Hepatocyte (in vitro differentiated cells): ENCODE measurements around the gene MYO5C. TPM values are rescaled to one million over a fixed set of nuclear protein-coding genes. Genes with fewer than 3 reads are reported as not detected.
A peak's percentile ranks its signal among the peaks of the same experiment; 100 is the strongest.

Source experiments
- DNase-seq: peaks from one replicate; pipeline ENCODE4 v3.0.0-alpha.2; 2016; ENCODE audit warnings: low spot score
- H2AFZ ChIP-seq: fragments of 200-600 bp; sonication (generic); 2 replicates; pipeline ENCODE4 v1.6.0; 2016; ENCODE audit warnings: antibody characterized with exemption, mild to moderate bottlenecking
- H3K27ac ChIP-seq: fragments of 200-600 bp; sonication (generic); 2 replicates; pipeline ENCODE4 v1.5.1; 2016; ENCODE audit warnings: mild to moderate bottlenecking
- H3K27me3 ChIP-seq: fragments of 200-600 bp; sonication (generic); 2 replicates; pipeline ENCODE4 v1.6.1; 2016
- H3K36me3 ChIP-seq: fragments of 200-600 bp; sonication (generic); replicated peaks from 2 replicates; pipeline ENCODE4 v1.5.1; 2016; ENCODE audit warnings: low read depth; ENCODE audit not compliant: insufficient read depth
- H3K4me1 ChIP-seq: fragments of 200-600 bp; sonication (generic); 2 replicates; pipeline ENCODE4 v1.5.1; 2016; ENCODE audit warnings: mild to moderate bottlenecking, moderate library complexity; ENCODE audit not compliant: insufficient read depth
- H3K4me2 ChIP-seq: fragments of 200-600 bp; sonication (generic); 2 replicates; pipeline ENCODE4 v1.6.0; 2016
- H3K4me3 ChIP-seq: fragments of 200-600 bp; sonication (generic); 2 replicates; pipeline ENCODE4 v1.5.1; 2016; ENCODE audit warnings: mild to moderate bottlenecking
- H3K79me2 ChIP-seq: fragments of 200-600 bp; sonication (generic); 2 replicates; pipeline ENCODE4 v1.6.0; 2017; ENCODE audit warnings: mild to moderate bottlenecking
- H3K9me2 ChIP-seq: fragments of 200-600 bp; sonication (generic); replicated peaks from 2 replicates; pipeline ENCODE4 v1.6.0; 2017; ENCODE audit warnings: mild to moderate bottlenecking; ENCODE audit not compliant: insufficient read depth
- H3K9me3 ChIP-seq: fragments of 200-600 bp; sonication (generic); 2 replicates; pipeline ENCODE4 v1.5.1; 2016; ENCODE audit warnings: low read depth, mild to moderate bottlenecking
- H4K20me1 ChIP-seq: fragments of 200-600 bp; sonication (generic); 2 replicates; pipeline ENCODE4 v1.6.0; 2016; ENCODE audit warnings: mild to moderate bottlenecking; ENCODE audit not compliant: insufficient read depth, poor library complexity, severe bottlenecking
- EZH2 ChIP-seq: fragments of 200-600 bp; sonication (generic); IDR thresholded peaks from 2 replicates; pipeline ENCODE4 v1.6.1; 2016; ENCODE audit warnings: antibody characterized with exemption, mild to moderate bottlenecking, borderline replicate concordance
- EZH2phosphoT487 ChIP-seq: fragments of 200-600 bp; sonication (generic); IDR thresholded peaks from one replicate; pipeline ENCODE4 v1.6.1; 2018; ENCODE audit warnings: antibody characterized with exemption, mild to moderate bottlenecking, low read depth, moderate library complexity; ENCODE audit not compliant: unreplicated experiment, severe bottlenecking
- WGBS: methylation state at CpG from one replicate; pipeline ENCODE4 v1.1.6; 2016; ENCODE audit warnings: low lambda C conversion rate; ENCODE audit errors: missing lambda C conversion rate; 5-methylcytosine and 5-hydroxymethylcytosine counted together
- polyA plus RNA-seq: library from polyadenylated mRNA; unstranded; fragments of >200 nt; fragmentation: Nextera tagmentation; extraction: Ambion mirVana; gene quantifications from 2 replicates; pipeline ENCODE4 v1.2.1, GENCODE V29; 2016
- total RNA-seq: library from RNA; depleted of rRNA; stranded (reverse); fragments of >200 nt; gene quantifications from 2 replicates; pipeline ENCODE4 v1.2.3, GENCODE V29; 2014
- TF ChIP-seq, protein P1 (sequence below): fragments of 200-600 bp; sonication (generic); IDR thresholded peaks from 2 replicates; pipeline ENCODE4 v1.5.1; 2016; ENCODE audit warnings: antibody characterized with exemption, mild to moderate bottlenecking; ENCODE audit not compliant: poor library complexity

Gene MYO5C
- total and polyA plus RNA-seq, 2 experiments from 2014 or later: 10.2 to 18.2 TPM

DNA sequence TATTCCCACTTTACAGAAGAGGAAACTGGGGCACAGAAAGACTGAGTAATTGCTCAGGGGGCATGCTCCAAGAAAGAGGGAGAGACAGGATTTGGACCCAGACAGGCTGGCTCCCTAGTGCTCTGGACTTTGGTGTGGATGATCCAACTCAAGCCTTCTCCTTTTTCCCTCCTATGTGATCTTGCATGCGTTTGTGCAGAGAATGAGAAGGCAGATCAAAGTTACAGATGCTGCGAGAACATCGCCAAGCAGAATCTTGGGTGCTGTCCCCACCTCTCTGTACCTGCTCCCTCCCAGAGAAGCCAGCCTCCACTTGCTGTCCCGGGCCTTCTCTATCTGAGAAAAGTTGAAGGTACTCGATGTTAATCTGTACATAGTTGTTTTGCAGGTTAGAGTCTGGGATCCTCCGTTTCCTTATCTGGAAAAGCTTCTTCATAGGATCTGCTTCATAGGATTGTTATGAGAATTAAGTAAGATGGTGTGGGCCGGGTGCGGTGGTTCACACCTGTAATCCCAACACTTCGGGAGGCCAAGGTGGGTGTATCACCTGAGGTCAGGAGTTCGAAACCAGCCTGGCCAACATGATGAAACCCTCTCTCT, 114.7 kb downstream of the MYO5C start:
- Histone ChIP-seq H3K9me2 (no peaks in the 10 kb centered on the region), H3K27me3 (no peaks in the 10 kb centered on the region), H3K4me3 (no peak overlapping the region), H4K20me1 (no peaks in the 10 kb centered on the region), H2AFZ (peak overlapping the region; percentile 66), H3K4me2 (peak overlapping the region; percentile 99), H3K36me3 (no peaks in the 10 kb centered on the region), H3K79me2 (peaks cover 9% of the 10 kb centered on the region), H3K9me3 (no peaks in the 10 kb centered on the region), H3K4me1 (peaks cover 11% of the 10 kb centered on the region), H3K27ac (no peak overlapping the region)
- no peak for DNase-seq
- 82% methylated on average over 10 of the region's 10 CpGs for WGBS
- TF ChIP-seq EZH2phosphoT487 (no peak), EZH2 (no peak)
- TF ChIP-seq, protein P1, sequence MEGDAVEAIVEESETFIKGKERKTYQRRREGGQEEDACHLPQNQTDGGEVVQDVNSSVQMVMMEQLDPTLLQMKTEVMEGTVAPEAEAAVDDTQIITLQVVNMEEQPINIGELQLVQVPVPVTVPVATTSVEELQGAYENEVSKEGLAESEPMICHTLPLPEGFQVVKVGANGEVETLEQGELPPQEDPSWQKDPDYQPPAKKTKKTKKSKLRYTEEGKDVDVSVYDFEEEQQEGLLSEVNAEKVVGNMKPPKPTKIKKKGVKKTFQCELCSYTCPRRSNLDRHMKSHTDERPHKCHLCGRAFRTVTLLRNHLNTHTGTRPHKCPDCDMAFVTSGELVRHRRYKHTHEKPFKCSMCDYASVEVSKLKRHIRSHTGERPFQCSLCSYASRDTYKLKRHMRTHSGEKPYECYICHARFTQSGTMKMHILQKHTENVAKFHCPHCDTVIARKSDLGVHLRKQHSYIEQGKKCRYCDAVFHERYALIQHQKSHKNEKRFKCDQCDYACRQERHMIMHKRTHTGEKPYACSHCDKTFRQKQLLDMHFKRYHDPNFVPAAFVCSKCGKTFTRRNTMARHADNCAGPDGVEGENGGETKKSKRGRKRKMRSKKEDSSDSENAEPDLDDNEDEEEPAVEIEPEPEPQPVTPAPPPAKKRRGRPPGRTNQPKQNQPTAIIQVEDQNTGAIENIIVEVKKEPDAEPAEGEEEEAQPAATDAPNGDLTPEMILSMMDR: no peak

DNA sequence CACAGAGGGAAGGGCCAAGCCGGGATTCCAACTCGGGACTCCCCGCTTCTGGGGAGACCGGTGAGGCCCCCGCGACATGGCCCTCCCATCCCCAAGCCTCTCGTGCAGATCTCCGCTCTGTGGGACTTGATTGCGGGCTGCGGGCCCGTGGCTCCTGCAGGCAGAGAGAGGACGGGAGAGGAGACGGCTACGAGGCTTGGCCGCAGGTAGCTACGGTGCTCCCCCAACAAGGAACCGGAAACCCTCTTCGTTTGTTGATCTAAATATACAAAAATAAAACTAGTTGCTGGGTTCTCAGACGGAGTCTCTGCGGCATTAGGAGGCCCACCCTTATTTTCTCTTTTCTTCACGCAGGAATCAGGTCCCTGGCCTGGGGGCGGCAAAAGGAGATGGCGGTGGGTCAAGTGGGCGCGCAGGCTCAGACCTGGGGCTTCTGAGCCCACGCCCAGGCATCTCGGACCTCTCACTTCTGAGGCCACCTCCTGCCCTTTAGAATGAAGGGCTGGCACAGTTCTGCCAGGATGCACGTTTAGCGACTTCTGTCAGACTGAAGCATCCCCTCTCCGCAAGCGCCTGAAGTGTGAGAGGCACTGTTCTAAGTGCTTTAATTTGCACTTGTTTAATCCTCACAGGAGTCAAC, 115.3 kb downstream of the MYO5C start:
- Histone ChIP-seq H3K4me1 (peaks cover 9% of the 10 kb centered on the region), H3K9me3 (no peaks in the 10 kb centered on the region), H2AFZ (peak overlapping the region; percentile 66), H3K27me3 (no peaks in the 10 kb centered on the region), H3K79me2 (peaks cover 9% of the 10 kb centered on the region), H3K4me3 (peak overlapping the region; percentile 53), H4K20me1 (no peaks in the 10 kb centered on the region), H3K9me2 (no peaks in the 10 kb centered on the region), H3K27ac (peak overlapping the region; percentile 94), H3K4me2 (peak overlapping the region; percentile 99), H3K36me3 (no peaks in the 10 kb centered on the region)
- 5% methylated on average over 28 of the region's 31 CpGs for WGBS
- TF ChIP-seq EZH2phosphoT487 (no peak), EZH2 (no peak)
- TF ChIP-seq, protein P1: no peak
- DNase-seq: no peak

DNA sequence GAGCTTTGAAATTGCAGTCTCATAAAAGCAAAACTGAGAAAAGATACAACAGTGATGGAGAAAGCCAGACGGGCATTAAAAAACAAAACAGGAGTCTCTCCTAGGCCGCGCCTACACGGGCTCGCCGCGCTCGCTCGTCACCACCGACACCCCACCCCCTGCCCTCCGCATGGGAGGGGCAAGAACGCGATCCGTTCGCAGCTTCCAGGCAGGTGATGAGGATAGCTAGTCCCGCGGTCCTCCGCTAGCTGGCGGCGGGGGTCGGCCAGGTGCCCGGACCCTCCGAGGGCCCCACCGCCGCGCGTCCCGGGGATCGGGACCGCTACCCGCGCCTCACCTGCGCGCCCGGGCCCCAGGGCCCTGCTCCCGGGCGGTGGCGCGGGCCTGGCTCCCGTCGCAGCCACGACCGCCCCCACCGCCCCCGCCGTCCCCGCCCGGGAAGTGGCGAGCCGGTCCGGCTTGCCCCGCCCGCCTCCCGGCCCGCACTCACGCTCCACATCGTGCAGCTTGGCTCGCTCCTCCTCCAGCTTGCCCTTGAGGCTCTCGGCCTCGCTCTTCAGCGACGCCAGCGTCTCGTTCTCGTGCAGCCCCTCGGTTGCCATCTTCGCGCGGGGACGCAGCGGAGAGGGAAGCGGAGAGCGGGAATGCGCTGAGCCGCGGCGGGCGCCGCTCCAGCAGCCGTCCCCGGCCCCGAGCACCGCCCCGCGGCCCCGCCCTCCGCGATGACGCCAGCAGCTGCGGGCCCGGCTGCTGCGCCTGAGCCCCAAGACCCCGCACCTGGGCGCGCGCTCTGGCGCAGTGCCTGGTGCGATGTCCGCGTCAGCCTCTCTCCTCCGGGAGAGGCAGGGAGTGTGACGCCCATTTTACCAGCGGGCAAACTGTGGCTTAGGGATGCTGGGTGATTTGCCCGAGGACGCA, 116.1 kb downstream of the MYO5C start:
- WGBS: under 1% methylated on average over 70 of the region's 105 CpGs
- TF ChIP-seq, protein P1: no peak
- TF ChIP-seq EZH2: no peak
- no peak for TF ChIP-seq EZH2phosphoT487

More for the DNA sequence above, 116.1 kb downstream of the MYO5C start:
- peak; percentile 90 for DNase-seq
- Histone ChIP-seq H3K9me2 (no peaks in the 10 kb centered on the region), H3K4me1 (peaks cover 8% of the 10 kb centered on the region), H3K4me3 (peak overlapping the region; percentile 53), H3K4me2 (peak overlapping the region; percentile 99), H3K27ac (peak overlapping the region; percentile 94), H2AFZ (peak overlapping the region; percentile 66), H3K36me3 (no peaks in the 10 kb centered on the region), H3K79me2 (peaks cover 9% of the 10 kb centered on the region), H4K20me1 (no peaks in the 10 kb centered on the region), H3K9me3 (no peaks in the 10 kb centered on the region), H3K27me3 (no peaks in the 10 kb centered on the region)
